GM23338 (cell line): ENCODE results near the gene NECTIN3. TPM values are rescaled to one million over a fixed set of nuclear protein-coding genes. Genes with fewer than 3 reads are reported as not detected.

Experiments
- ATAC-seq: fragments of 200-7000 bp; cut with Tn5 transposase; 3 replicates; pipeline ENCODE4 v1.9.1; 2020
- DNase-seq: peaks from one replicate; pipeline ENCODE4 v3.0.0-alpha.2; 2015; ENCODE audit warnings: low spot score
- H2AFZ ChIP-seq: fragments of 200-600 bp; sonication (generic); 2 replicates; pipeline ENCODE4 v1.8.0; 2016; ENCODE audit warnings: antibody characterized with exemption, mild to moderate bottlenecking, moderate library complexity
- H3F3A ChIP-seq: fragments of 200-600 bp; sonication (generic); replicated peaks from 2 replicates; pipeline ENCODE4 v1.8.0; 2017; ENCODE audit warnings: antibody characterized with exemption, mixed run types, low read depth
- H3K27ac ChIP-seq: fragments of 200-600 bp; sonication (generic); 2 replicates; pipeline ENCODE4 v1.6.1; 2016; ENCODE audit warnings: low read depth
- H3K27me3 ChIP-seq: fragments of 200-600 bp; sonication (generic); 2 replicates; pipeline ENCODE4 v1.8.0; 2016; ENCODE audit warnings: mild to moderate bottlenecking, mixed run types, moderate library complexity; ENCODE audit not compliant: insufficient read depth
- H3K36me3 ChIP-seq: fragments of 200-600 bp; sonication (generic); 2 replicates; pipeline ENCODE4 v1.8.0; 2016; ENCODE audit warnings: mild to moderate bottlenecking; ENCODE audit not compliant: insufficient read depth
- H3K4me1 ChIP-seq: fragments of 200-600 bp; sonication (generic); 2 replicates; pipeline ENCODE4 v1.8.0; 2016; ENCODE audit warnings: mild to moderate bottlenecking, moderate library complexity; ENCODE audit not compliant: insufficient read depth
- H3K4me2 ChIP-seq: fragments of 200-600 bp; sonication (generic); 2 replicates; pipeline ENCODE4 v1.7.1; 2017; ENCODE audit warnings: mixed run types
- H3K4me3 ChIP-seq: fragments of 200-600 bp; sonication (generic); 2 replicates; pipeline ENCODE4 v1.6.1; 2016; ENCODE audit warnings: mixed run types
- H3K79me2 ChIP-seq: fragments of 200-600 bp; sonication (generic); replicated peaks from 2 replicates; pipeline ENCODE4 v1.8.0; 2017; ENCODE audit warnings: mild to moderate bottlenecking; ENCODE audit not compliant: insufficient read depth
- H3K9me2 ChIP-seq: fragments of 200-600 bp; sonication (generic); 2 replicates; pipeline ENCODE4 v1.8.0; 2017; ENCODE audit not compliant: insufficient read depth
- H4K20me1 ChIP-seq: fragments of 200-600 bp; sonication (generic); replicated peaks from 2 replicates; pipeline ENCODE4 v1.8.0; 2017; ENCODE audit warnings: mild to moderate bottlenecking; ENCODE audit not compliant: insufficient read depth
- H3K27ac Mint-ChIP-seq: 2 replicates; pipeline ENCODE4 v1.8.0; 2020; ENCODE audit warnings: inconsistent platforms, mild to moderate bottlenecking, moderate library complexity, mixed read lengths
- H3K27me3 Mint-ChIP-seq: 3 replicates; pipeline ENCODE4 v1.8.0; 2022; ENCODE audit warnings: low read depth, mild to moderate bottlenecking, moderate library complexity, mixed read lengths, inconsistent platforms; ENCODE audit not compliant: insufficient read depth, poor library complexity
- H3K36me3 Mint-ChIP-seq: 3 replicates; pipeline ENCODE4 v1.8.0; 2021; ENCODE audit warnings: low read depth, mild to moderate bottlenecking, inconsistent platforms, moderate library complexity, mixed read lengths
- H3K4me1 Mint-ChIP-seq: 3 replicates; pipeline ENCODE4 v1.8.0; 2020; ENCODE audit warnings: mild to moderate bottlenecking, inconsistent platforms, mixed read lengths
- H3K4me3 Mint-ChIP-seq: 3 replicates; pipeline ENCODE4 v1.8.0; 2021; ENCODE audit warnings: moderate library complexity, mild to moderate bottlenecking, inconsistent platforms, mixed read lengths
- H3K9me3 Mint-ChIP-seq: 3 replicates; pipeline ENCODE4 v1.8.0; 2020; ENCODE audit warnings: moderate library complexity, mild to moderate bottlenecking, inconsistent platforms, mixed read lengths
- CREB1 ChIP-seq: fragments of 250-450 bp; sonication (Bioruptor Pico); IDR thresholded peaks from 2 replicates; pipeline ENCODE4 v1.5.0; 2020; ENCODE audit warnings: low read depth, mild to moderate bottlenecking, moderate library complexity
- EZH2 ChIP-seq: fragments of 200-600 bp; sonication (generic); IDR thresholded peaks from one replicate; pipeline ENCODE4 v1.8.0; 2017; ENCODE audit warnings: antibody characterized with exemption, mild to moderate bottlenecking, low read depth; ENCODE audit not compliant: unreplicated experiment
- STAT1 ChIP-seq: IDR thresholded peaks from one replicate; pipeline ENCODE4 v1.6.1; 2016; ENCODE audit warnings: antibody characterized with exemption; ENCODE audit not compliant: unreplicated experiment
- ZNF331 ChIP-seq: fragments of 250-450 bp; sonication (Bioruptor Pico); IDR thresholded peaks from 2 replicates; pipeline ENCODE4 v1.5.0; 2020; ENCODE audit warnings: low read depth, mild to moderate bottlenecking, moderate library complexity
- polyA plus RNA-seq: library from polyadenylated mRNA; unstranded; fragments of >200 nt; fragmentation: Nextera tagmentation; extraction: Ambion mirVana; gene quantifications from 2 replicates; pipeline ENCODE4 v1.2.1, GENCODE V29; 2016
- total RNA-seq: library from RNA; depleted of rRNA; stranded (reverse); fragments of >200 nt; shearing (Covaris generic); gene quantifications from 2 replicates; pipeline ENCODE4 v1.2.3, GENCODE V29; 2014
- TF ChIP-seq, protein P1 (sequence below): fragments of 250-450 bp; sonication (Bioruptor Pico); IDR thresholded peaks from 2 replicates; pipeline ENCODE4 v1.5.0; 2020; ENCODE audit warnings: mild to moderate bottlenecking, moderate library complexity
- TF ChIP-seq, protein P2 (sequence below): IDR thresholded peaks from 2 replicates; pipeline ENCODE4 v1.6.1; 2016; ENCODE audit warnings: antibody characterized with exemption
- TF ChIP-seq, protein P3 (sequence below), 2 experiments: fragments of 200-600 bp in 1 of 2; sonication (generic) in 1 of 2; conservative IDR thresholded peaks; 2 replicates each; pipeline versions ENCODE4 v1.5.1 to v1.6.1; 2016 to 2017; ENCODE audit warnings: antibody characterized with exemption in 2 of 2, low read depth in 2 of 2, mild to moderate bottlenecking in 2 of 2, moderate library complexity in 1 of 2

NECTIN3 gene
- total and polyA plus RNA-seq, 2 experiments from 2014 or later = 16.0 to 48.2 TPM

DNA sequence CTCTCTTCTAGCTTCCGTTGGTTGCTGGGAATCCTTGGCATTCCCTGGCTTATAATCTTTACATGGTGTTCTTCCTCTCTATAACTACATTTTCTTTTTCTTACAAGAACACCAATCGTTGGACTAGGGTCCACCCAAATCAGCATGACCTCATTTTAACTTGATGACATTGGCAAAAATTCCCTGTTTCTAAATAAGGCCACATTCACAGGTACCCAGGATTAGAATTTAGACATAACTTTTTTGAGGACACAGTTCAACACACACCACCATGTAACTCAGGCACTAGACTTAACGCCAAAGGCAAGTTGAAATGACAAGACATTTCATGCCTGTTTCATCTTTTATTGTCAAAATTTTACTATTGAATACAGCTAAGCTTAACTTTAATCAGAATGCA is 93.0 kb downstream of the NECTIN3 start (continued):
- TF ChIP-seq, protein P1, sequence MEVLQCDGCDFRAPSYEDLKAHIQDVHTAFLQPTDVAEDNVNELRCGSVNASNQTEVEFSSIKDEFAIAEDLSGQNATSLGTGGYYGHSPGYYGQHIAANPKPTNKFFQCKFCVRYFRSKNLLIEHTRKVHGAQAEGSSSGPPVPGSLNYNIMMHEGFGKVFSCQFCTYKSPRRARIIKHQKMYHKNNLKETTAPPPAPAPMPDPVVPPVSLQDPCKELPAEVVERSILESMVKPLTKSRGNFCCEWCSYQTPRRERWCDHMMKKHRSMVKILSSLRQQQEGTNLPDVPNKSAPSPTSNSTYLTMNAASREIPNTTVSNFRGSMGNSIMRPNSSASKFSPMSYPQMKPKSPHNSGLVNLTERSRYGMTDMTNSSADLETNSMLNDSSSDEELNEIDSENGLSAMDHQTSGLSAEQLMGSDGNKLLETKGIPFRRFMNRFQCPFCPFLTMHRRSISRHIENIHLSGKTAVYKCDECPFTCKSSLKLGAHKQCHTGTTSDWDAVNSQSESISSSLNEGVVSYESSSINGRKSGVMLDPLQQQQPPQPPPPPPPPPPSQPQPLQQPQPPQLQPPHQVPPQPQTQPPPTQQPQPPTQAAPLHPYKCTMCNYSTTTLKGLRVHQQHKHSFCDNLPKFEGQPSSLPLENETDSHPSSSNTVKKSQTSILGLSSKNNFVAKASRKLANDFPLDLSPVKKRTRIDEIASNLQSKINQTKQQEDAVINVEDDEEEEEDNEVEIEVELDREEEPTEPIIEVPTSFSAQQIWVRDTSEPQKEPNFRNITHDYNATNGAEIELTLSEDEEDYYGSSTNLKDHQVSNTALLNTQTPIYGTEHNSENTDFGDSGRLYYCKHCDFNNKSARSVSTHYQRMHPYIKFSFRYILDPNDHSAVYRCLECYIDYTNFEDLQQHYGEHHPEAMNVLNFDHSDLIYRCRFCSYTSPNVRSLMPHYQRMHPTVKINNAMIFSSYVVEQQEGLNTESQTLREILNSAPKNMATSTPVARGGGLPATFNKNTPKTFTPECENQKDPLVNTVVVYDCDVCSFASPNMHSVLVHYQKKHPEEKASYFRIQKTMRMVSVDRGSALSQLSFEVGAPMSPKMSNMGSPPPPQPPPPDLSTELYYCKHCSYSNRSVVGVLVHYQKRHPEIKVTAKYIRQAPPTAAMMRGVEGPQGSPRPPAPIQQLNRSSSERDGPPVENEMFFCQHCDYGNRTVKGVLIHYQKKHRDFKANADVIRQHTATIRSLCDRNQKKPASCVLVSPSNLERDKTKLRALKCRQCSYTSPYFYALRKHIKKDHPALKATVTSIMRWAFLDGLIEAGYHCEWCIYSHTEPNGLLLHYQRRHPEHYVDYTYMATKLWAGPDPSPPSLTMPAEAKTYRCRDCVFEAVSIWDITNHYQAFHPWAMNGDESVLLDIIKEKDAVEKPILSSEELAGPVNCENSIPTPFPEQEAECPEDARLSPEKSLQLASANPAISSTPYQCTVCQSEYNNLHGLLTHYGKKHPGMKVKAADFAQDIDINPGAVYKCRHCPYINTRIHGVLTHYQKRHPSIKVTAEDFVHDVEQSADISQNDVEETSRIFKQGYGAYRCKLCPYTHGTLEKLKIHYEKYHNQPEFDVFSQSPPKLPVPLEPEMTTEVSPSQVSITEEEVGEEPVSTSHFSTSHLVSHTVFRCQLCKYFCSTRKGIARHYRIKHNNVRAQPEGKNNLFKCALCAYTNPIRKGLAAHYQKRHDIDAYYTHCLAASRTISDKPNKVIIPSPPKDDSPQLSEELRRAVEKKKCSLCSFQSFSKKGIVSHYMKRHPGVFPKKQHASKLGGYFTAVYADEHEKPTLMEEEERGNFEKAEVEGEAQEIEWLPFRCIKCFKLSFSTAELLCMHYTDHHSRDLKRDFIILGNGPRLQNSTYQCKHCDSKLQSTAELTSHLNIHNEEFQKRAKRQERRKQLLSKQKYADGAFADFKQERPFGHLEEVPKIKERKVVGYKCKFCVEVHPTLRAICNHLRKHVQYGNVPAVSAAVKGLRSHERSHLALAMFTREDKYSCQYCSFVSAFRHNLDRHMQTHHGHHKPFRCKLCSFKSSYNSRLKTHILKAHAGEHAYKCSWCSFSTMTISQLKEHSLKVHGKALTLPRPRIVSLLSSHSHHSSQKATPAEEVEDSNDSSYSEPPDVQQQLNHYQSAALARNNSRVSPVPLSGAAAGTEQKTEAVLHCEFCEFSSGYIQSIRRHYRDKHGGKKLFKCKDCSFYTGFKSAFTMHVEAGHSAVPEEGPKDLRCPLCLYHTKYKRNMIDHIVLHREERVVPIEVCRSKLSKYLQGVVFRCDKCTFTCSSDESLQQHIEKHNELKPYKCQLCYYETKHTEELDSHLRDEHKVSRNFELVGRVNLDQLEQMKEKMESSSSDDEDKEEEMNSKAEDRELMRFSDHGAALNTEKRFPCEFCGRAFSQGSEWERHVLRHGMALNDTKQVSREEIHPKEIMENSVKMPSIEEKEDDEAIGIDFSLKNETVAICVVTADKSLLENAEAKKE (CRISPR knock-in tag) = no peak
- TF ChIP-seq STAT1 = no peak

DNA sequence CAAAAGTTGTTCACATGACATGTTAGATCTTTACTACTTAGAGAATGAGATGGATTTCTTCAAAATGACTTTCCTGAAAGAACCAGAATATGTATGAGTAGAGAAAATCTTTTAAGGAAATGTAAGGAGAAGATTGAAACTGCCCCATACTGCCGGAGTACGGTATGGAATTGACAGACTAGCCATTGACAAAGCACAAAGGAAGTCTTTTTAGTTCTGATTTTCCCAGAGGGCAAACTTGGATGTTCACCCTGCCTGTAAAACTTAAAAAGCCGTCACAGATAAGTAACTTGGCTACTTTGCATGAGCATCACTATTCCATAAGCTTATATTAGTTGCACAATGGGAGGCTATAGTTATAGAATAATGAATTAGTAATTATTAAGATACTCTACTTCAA is 93.8 kb downstream of the NECTIN3 start:
- no peak for ATAC-seq

More for the DNA sequence above, 93.8 kb downstream of the NECTIN3 start:
- no peak for DNase-seq
- H3K9me2 ChIP-seq = no peaks in the 10 kb centered on the region
- H3F3A ChIP-seq = no peaks in the 10 kb centered on the region
- H3K27ac ChIP-seq = no peak overlapping the region
- TF ChIP-seq, protein P2, sequence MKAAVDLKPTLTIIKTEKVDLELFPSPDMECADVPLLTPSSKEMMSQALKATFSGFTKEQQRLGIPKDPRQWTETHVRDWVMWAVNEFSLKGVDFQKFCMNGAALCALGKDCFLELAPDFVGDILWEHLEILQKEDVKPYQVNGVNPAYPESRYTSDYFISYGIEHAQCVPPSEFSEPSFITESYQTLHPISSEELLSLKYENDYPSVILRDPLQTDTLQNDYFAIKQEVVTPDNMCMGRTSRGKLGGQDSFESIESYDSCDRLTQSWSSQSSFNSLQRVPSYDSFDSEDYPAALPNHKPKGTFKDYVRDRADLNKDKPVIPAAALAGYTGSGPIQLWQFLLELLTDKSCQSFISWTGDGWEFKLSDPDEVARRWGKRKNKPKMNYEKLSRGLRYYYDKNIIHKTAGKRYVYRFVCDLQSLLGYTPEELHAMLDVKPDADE = no peak
- TF ChIP-seq EZH2 = no peak
- TF ChIP-seq, protein P1 (CRISPR knock-in tag) = no peak
- TF ChIP-seq CREB1 (CRISPR knock-in tag) = no peak
- no peak for TF ChIP-seq ZNF331 (CRISPR knock-in tag)
- TF ChIP-seq, protein P3, sequence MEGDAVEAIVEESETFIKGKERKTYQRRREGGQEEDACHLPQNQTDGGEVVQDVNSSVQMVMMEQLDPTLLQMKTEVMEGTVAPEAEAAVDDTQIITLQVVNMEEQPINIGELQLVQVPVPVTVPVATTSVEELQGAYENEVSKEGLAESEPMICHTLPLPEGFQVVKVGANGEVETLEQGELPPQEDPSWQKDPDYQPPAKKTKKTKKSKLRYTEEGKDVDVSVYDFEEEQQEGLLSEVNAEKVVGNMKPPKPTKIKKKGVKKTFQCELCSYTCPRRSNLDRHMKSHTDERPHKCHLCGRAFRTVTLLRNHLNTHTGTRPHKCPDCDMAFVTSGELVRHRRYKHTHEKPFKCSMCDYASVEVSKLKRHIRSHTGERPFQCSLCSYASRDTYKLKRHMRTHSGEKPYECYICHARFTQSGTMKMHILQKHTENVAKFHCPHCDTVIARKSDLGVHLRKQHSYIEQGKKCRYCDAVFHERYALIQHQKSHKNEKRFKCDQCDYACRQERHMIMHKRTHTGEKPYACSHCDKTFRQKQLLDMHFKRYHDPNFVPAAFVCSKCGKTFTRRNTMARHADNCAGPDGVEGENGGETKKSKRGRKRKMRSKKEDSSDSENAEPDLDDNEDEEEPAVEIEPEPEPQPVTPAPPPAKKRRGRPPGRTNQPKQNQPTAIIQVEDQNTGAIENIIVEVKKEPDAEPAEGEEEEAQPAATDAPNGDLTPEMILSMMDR (conservative IDR thresholded peaks at IDR 0.05; ENCODE audit: low read depth in 2 of 2) = no peak
- H3K4me3 ChIP-seq = no peak overlapping the region
- Mint-ChIP-seq H3K27ac (no peak overlapping the region), H3K9me3 (no peaks in the 10 kb centered on the region), H3K4me1 (no peaks in the 10 kb centered on the region), H3K4me3 (no peak overlapping the region), H3K36me3 (peaks cover 36% of the 10 kb centered on the region; the same call in 2 of the 3 replicates), H3K27me3 (no peaks in the 10 kb centered on the region)
- H3K4me1 ChIP-seq = no peaks in the 10 kb centered on the region
- H3K27me3 ChIP-seq = no peaks in the 10 kb centered on the region
- no peak overlapping the region for H3K4me2 ChIP-seq
- no peaks in the 10 kb centered on the region for H4K20me1 ChIP-seq
- no peaks in the 10 kb centered on the region for H3K79me2 ChIP-seq
- no peak overlapping the region for H2AFZ ChIP-seq
- no peaks in the 10 kb centered on the region for H3K36me3 ChIP-seq
